HepG2 (cell line): ENCODE measurements around the gene BPIFA2. TPM values are rescaled to one million over a fixed set of nuclear protein-coding genes. Genes with fewer than 3 reads are reported as not detected.

Source experiments
- ATAC-seq: fragments of 200-7000 bp; cut with Tn5 transposase; 3 replicates; pipeline ENCODE4 v1.9.1; 2020; ENCODE audit warnings: mild to moderate bottlenecking, moderate library complexity
- BruUV-seq: library from RNA; stranded (reverse); fragments of 400-500 nt; replicated peaks from 2 replicates; lab custom pipeline; 2021; lab: Mats Ljungman, UMichigan
- CTCF ChIA-PET: fragments of 300-600 bp; formaldehyde crosslinking; extraction: SDS; loops from one replicate; lab custom pipeline; 2021; ENCODE audit warnings: low total read pairs, inconsistent platforms, low intra/inter-chr PET ratio; lab: Yijun Ruan, JAX
- POLR2A ChIA-PET: fragments of 350-600 bp; sonication (Branson Sonifier 250); formaldehyde crosslinking; loops from one replicate; lab custom pipeline; 2020; ENCODE audit warnings: antibody characterized with exemption, inconsistent platforms; lab: Yijun Ruan, JAX
- DNase-seq: peaks from one replicate; pipeline ENCODE4 v3.0.0-alpha.2; 2015; ENCODE audit warnings: low spot score
- FAIRE-seq: peaks from 3 replicates; lab custom pipeline; 2011; peaks lifted over from hg19 to GRCh38; lab: Jason Lieb, UNC
- H2AFZ ChIP-seq: one replicate; pipeline ENCODE4 v1.6.1; 2011; ENCODE audit warnings: low read length, inconsistent platforms
- H3K27ac ChIP-seq: fragments of 300-600 bp; 3 replicates; pipeline ENCODE4 v1.8.0; 2011; ENCODE audit warnings: mixed run types, mild to moderate bottlenecking, mixed read lengths, low read length, inconsistent platforms; ENCODE audit not compliant: insufficient read depth; ENCODE audit errors: extremely low read length
- H3K27me3 ChIP-seq, 2 experiments: fragments of 200-600 bp in 1 of 2; 2 replicates in 1 of 2; 3 replicates in 1 of 2; pipeline versions ENCODE4 v1.6.0 to v1.8.0; 2011; ENCODE audit warnings: low read length in 2 of 2, mild to moderate bottlenecking in 2 of 2, moderate library complexity in 2 of 2, inconsistent platforms in 1 of 2; ENCODE audit not compliant: insufficient read depth in 2 of 2, control insufficient read depth in 1 of 2
- H3K36me3 ChIP-seq, 2 experiments: fragments of 200-600 bp in 1 of 2; replicated peaks in 1 of 2; 2 replicates in 1 of 2; 3 replicates in 1 of 2; pipeline versions ENCODE4 v1.5.1 to v1.8.0; 2011; ENCODE audit warnings: low read length in 2 of 2, inconsistent platforms in 1 of 2; ENCODE audit not compliant: insufficient read depth in 2 of 2, control insufficient read depth in 1 of 2
- H3K4me1 ChIP-seq: 2 replicates; pipeline ENCODE4 v1.5.1; 2012; ENCODE audit warnings: low read length, inconsistent platforms; ENCODE audit not compliant: insufficient read depth
- H3K4me2 ChIP-seq: 2 replicates; pipeline ENCODE4 v1.6.0; 2011; ENCODE audit warnings: low read depth, low read length, inconsistent platforms
- H3K4me3 ChIP-seq, 3 experiments: fragments of 200-600 bp in 1 of 3; sonication (generic), shearing (Covaris generic) in 1 of 3; replicated peaks in 1 of 3; 2 replicates each; pipeline ENCODE4 v1.5.1; 2011 to 2016; ENCODE audit warnings: low read length in 3 of 3, inconsistent platforms in 2 of 3, low read depth in 2 of 3, mild to moderate bottlenecking in 2 of 3, control low read depth in 1 of 3, mixed read lengths in 1 of 3; ENCODE audit not compliant: insufficient read depth in 1 of 3
- H3K79me2 ChIP-seq: one replicate; pipeline ENCODE4 v1.6.1; 2011; ENCODE audit warnings: low read length, inconsistent platforms; ENCODE audit not compliant: insufficient read depth
- H3K9ac ChIP-seq: 2 replicates; pipeline ENCODE4 v1.6.0; 2011; ENCODE audit warnings: mild to moderate bottlenecking, low read depth, low read length, inconsistent platforms; ENCODE audit not compliant: insufficient read depth
- H3K9me3 ChIP-seq: 2 replicates; pipeline ENCODE4 v1.5.1; 2012; ENCODE audit warnings: mild to moderate bottlenecking, low read length
- H4K20me1 ChIP-seq: 2 replicates; pipeline ENCODE4 v1.6.0; 2011; ENCODE audit warnings: inconsistent platforms, mild to moderate bottlenecking, low read length, moderate library complexity; ENCODE audit not compliant: insufficient read depth
- ATF5 ChIP-seq: sonication (generic); formaldehyde crosslinking; IDR thresholded peaks from 2 replicates; pipeline ENCODE4 v1.4.0; 2020; ENCODE audit warnings: mild to moderate bottlenecking, low read depth, missing genetic modification reagents
- ATM ChIP-seq: fragments of 450-650 bp; IDR thresholded peaks from 2 replicates; pipeline ENCODE4 v1.7.1; 2017; ENCODE audit warnings: mild to moderate bottlenecking, borderline replicate concordance
- ETV5 ChIP-seq: IDR thresholded peaks from 2 replicates; pipeline ENCODE4 v1.6.1; 2018; ENCODE audit warnings: missing biosample characterization, missing genetic modification reagents, inconsistent platforms, borderline replicate concordance
- FOXA3 ChIP-seq: IDR thresholded peaks from 2 replicates; pipeline ENCODE4 v1.6.1; 2016; ENCODE audit warnings: missing genetic modification reagents, missing compliant biosample characterization
- HDAC2 ChIP-seq: sonication (generic); formaldehyde crosslinking; IDR thresholded peaks from 2 replicates; pipeline ENCODE4 v1.4.0; 2020; ENCODE audit warnings: missing genetic modification reagents
- JDP2 ChIP-seq: sonication (generic); formaldehyde crosslinking; IDR thresholded peaks from 2 replicates; pipeline ENCODE4 v1.8.1; 2022; ENCODE audit warnings: missing genetic modification reagents, borderline replicate concordance
- KLF12 ChIP-seq: sonication (generic); formaldehyde crosslinking; IDR thresholded peaks from 2 replicates; pipeline ENCODE4 v1.4.0; 2020; ENCODE audit warnings: missing genetic modification reagents, borderline replicate concordance
- KMT2A ChIP-seq: sonication (generic); formaldehyde crosslinking; IDR thresholded peaks from 2 replicates; pipeline ENCODE4 v1.4.0; 2020; ENCODE audit warnings: missing genetic modification reagents
- SP5 ChIP-seq: IDR thresholded peaks from 2 replicates; pipeline ENCODE4 v1.6.1; 2016; ENCODE audit warnings: low read depth, borderline replicate concordance
- ZFP41 ChIP-seq: sonication (generic); formaldehyde crosslinking; IDR thresholded peaks from 2 replicates; pipeline ENCODE4 v1.4.0; 2020; ENCODE audit warnings: mild to moderate bottlenecking, missing genetic modification reagents, borderline replicate concordance
- ZNF282 ChIP-seq: fragments of 450-650 bp; IDR thresholded peaks from 2 replicates; pipeline ENCODE4 v1.6.1; 2018; ENCODE audit not compliant: partially characterized antibody
- ZNF383 ChIP-seq: sonication (generic); formaldehyde crosslinking; IDR thresholded peaks from 2 replicates; pipeline ENCODE4 v1.4.0; 2020; ENCODE audit warnings: missing genetic modification reagents, mild to moderate bottlenecking, borderline replicate concordance
- ZNF564 ChIP-seq: sonication (generic); formaldehyde crosslinking; IDR thresholded peaks from 2 replicates; pipeline ENCODE4 v1.8.1; 2023; ENCODE audit warnings: mild to moderate bottlenecking, missing genetic modification reagents
- ZNF570 ChIP-seq: sonication (generic); formaldehyde crosslinking; IDR thresholded peaks from 2 replicates; pipeline ENCODE4 v1.4.0; 2020; ENCODE audit warnings: mild to moderate bottlenecking, missing genetic modification reagents, borderline replicate concordance
- ZNF598 ChIP-seq: sonication (generic); formaldehyde crosslinking; IDR thresholded peaks from 2 replicates; pipeline ENCODE4 v1.5.1; 2020; ENCODE audit warnings: mild to moderate bottlenecking, missing genetic modification reagents, borderline replicate concordance
- ZNF7 ChIP-seq: IDR thresholded peaks from 2 replicates; pipeline ENCODE4 v1.6.1; 2016; ENCODE audit warnings: missing biosample characterization, missing genetic modification reagents
- ZSCAN12 ChIP-seq: sonication (generic); formaldehyde crosslinking; IDR thresholded peaks from 2 replicates; pipeline ENCODE4 v1.9.0; 2021; ENCODE audit warnings: mild to moderate bottlenecking, missing genetic modification reagents
- WGBS: methylation state at CpG from one replicate; pipeline ENCODE4 v1.1.6; 2017; ENCODE audit warnings: low lambda C conversion rate; 5-methylcytosine and 5-hydroxymethylcytosine counted together
- in situ Hi-C: cut with HindIII; loops from 2 replicates; pipeline ENCODE4 v1.10.0; 2017; ENCODE audit warnings: low pct_unique_long_range_greater_than_20kb; ENCODE audit not compliant: extremely low pct_ligation_motif_present
- intact Hi-C: fragments of 100-400 bp; cut with micrococcal nuclease; formaldehyde crosslinking; loops from one replicate; pipeline ENCODE4 v1.10.0; 2022; ENCODE audit not compliant: unreplicated experiment
- polyA plus RNA-seq, 8 experiments: library from polyadenylated mRNA; depleted of rRNA in 3 of 8; stranded (reverse) in 7 of 8; unstranded in 1 of 8; fragments of >200 nt; fragmentation: Illumina TruSeq in 4 of 8; extraction: Trizol in 4 of 8; gene quantifications; 2 replicates each; pipeline versions ENCODE4 v1.2.1 to v1.2.3, GENCODE V29; 2011 to 2016; ENCODE audit warnings: low read depth in 4 of 8, missing spikeins in 1 of 8, mixed read lengths in 1 of 8; ENCODE audit not compliant: insufficient read depth in 1 of 8
- total RNA-seq, 5 experiments: library from RNA; depleted of rRNA; stranded (reverse); fragments of >200 nt; fragmentation: Illumina TruSeq; extraction: Trizol; gene quantifications; 2 replicates each; pipeline ENCODE4 v1.2.3, GENCODE V29; 2016; ENCODE audit warnings: low read depth in 1 of 5

BPIFA2 gene
- total and polyA plus RNA-seq, 2 of the 13 experiments (the other 11 are each of a cell fraction or from before 2014, with no cell fraction given) = not detected

- Histone ChIP-seq H3K4me3 (no peak overlapping the region), H2AFZ (no peak overlapping the region), H3K27ac (no peak overlapping the region), H3K79me2 (no peaks in the 10 kb centered on the region), H3K9me3 (no peaks in the 10 kb centered on the region), H3K4me1 (no peaks in the 10 kb centered on the region), H3K4me2 (no peak overlapping the region), H3K27me3 (peaks cover 2% of the 10 kb centered on the region in 2 experiments; a peak in 2 of 5 replicates), H4K20me1 (no peaks in the 10 kb centered on the region), H3K36me3 (no peaks in the 10 kb centered on the region), H3K9ac (no peak overlapping the region)
- WGBS = 9% methylated on average over 4 of the region's 4 CpGs
- FAIRE-seq (no peak), ATAC-seq (no peak; the same call in 1 of the 3 replicates), DNase-seq (no peak)
- in situ Hi-C loops = no loop called here
- BruUV-seq = no TSS peak
- intact Hi-C loops = no loop called here
- CTCF ChIA-PET = no interaction called here
- POLR2A ChIA-PET = no interaction called here
- TF ChIP-seq ZNF282 = no peak
- TF ChIP-seq ZNF598 (CRISPR knock-in tag) = no peak
- no peak for TF ChIP-seq KMT2A (CRISPR knock-in tag)
- no peak for TF ChIP-seq ATF5 (CRISPR knock-in tag)
- TF ChIP-seq ZNF7 (CRISPR knock-in tag) = no peak
- TF ChIP-seq HDAC2 = no peak
- TF ChIP-seq ETV5 = no peak
- no peak for TF ChIP-seq SP5 (CRISPR knock-in tag)
- no peak for TF ChIP-seq ATM
Observed at GRCh38 chr20:33148040-33148439, 19.9 kb upstream of the BPIFA2 start.

- intact Hi-C loops (no loop called here), in situ Hi-C loops (no loop called here)
- no TSS peak for BruUV-seq
- Histone ChIP-seq H3K36me3 (no peaks in the 10 kb centered on the region), H3K4me3 (no peak overlapping the region), H4K20me1 (no peaks in the 10 kb centered on the region), H2AFZ (no peak overlapping the region), H3K27me3 (peaks cover 0 to 19% of the 10 kb centered on the region in 2 experiments; a peak in 2 of 5 replicates), H3K79me2 (no peaks in the 10 kb centered on the region), H3K4me2 (no peak overlapping the region), H3K9ac (no peak overlapping the region), H3K4me1 (no peaks in the 10 kb centered on the region), H3K9me3 (no peaks in the 10 kb centered on the region), H3K27ac (no peak overlapping the region)
- 9% methylated on average over 6 of the region's 6 CpGs for WGBS
- no peak for DNase-seq
- ChIA-PET POLR2A (no interaction called here), CTCF (no interaction called here)
- no peak for ATAC-seq
- no peak for FAIRE-seq
- TF ChIP-seq KLF12 (CRISPR knock-in tag) (no peak), ZFP41 (CRISPR knock-in tag) (no peak), ZNF570 (no peak), FOXA3 (CRISPR knock-in tag) (no peak), ZNF383 (CRISPR knock-in tag) (no peak), ZSCAN12 (CRISPR knock-in tag) (no peak), JDP2 (no peak), ZNF564 (CRISPR knock-in tag) (no peak)
Observed at GRCh38 chr20:33154252-33154651, 13.7 kb upstream of the BPIFA2 start.
